ENCODE results near the gene RSRC2. TPM values are rescaled to one million over a fixed set of nuclear protein-coding genes. Genes with fewer than 3 reads are reported as not detected.

RSRC2 gene
- total RNA-seq, 1 experiment from 2014 or later: 64.9 TPM

- WGBS (ENCODE audit: extremely low coverage, insufficient read length, low lambda C conversion rate): no CpG with 5 or more reads among the region's 2 CpGs
These were observed 69.1 kb downstream of the RSRC2 start for GRCh38 chr12:122457627-122458026.

More at GRCh38 chr12:122457627-122458026, 69.1 kb downstream of the RSRC2 start:
- H3K79me1 ChIP-seq (ENCODE audit: insufficient read depth, low read depth, low read length, poor library complexity, severe bottlenecking): no peaks in the 10 kb centered on the region
- H3T11ph ChIP-seq (ENCODE audit: low read length): no peak overlapping the region
- no peaks in the 10 kb centered on the region for H3K27me3 Mint-ChIP-seq (ENCODE audit: low read depth)
- H2AK5ac ChIP-seq (ENCODE audit: insufficient read length, low read length): no peak overlapping the region
- H3K4me1 ChIP-seq (ENCODE audit: insufficient read depth, low read length): no peaks in the 10 kb centered on the region
- H3K27ac ChIP-seq (ENCODE audit: insufficient read length, low read depth, low read length): no peak overlapping the region
- no peak for DNase-seq
- H2BK12ac ChIP-seq (ENCODE audit: insufficient read length, low read depth, low read length): no peak overlapping the region
- no peaks in the 10 kb centered on the region for H3K36me3 Mint-ChIP-seq (ENCODE audit: insufficient read depth in 1 of 3, low read depth in 3 of 3)
- H4K8ac ChIP-seq (replicated peaks; ENCODE audit: insufficient read length, low read depth, low read length): no peak overlapping the region
- no peak overlapping the region for H3K27ac Mint-ChIP-seq
- no peak overlapping the region for H3K4me2 ChIP-seq (ENCODE audit: insufficient read depth, insufficient read length, low read length)
- no peak for TF ChIP-seq CTCF (conservative IDR thresholded peaks at IDR 0.05)
- no peak overlapping the region for H3K14ac ChIP-seq (ENCODE audit: insufficient read depth, low read length)
- H3K79me2 ChIP-seq (ENCODE audit: insufficient read depth, low read length): no peaks in the 10 kb centered on the region
- H2BK120ac ChIP-seq (ENCODE audit: low read depth, low read length, poor library complexity, severe bottlenecking): no peak overlapping the region
- no peaks in the 10 kb centered on the region for H3K9me3 ChIP-seq (ENCODE audit: control insufficient read depth, low read depth, low read length)
- no peak overlapping the region for H3K4ac ChIP-seq (ENCODE audit: low read depth, low read length)
- no peak overlapping the region for H3K4me3 Mint-ChIP-seq
- no peak overlapping the region for H2AFZ ChIP-seq (ENCODE audit: low read length)
- H4K91ac ChIP-seq (ENCODE audit: insufficient read length, low read depth, low read length): no peak overlapping the region
- H4K20me1 ChIP-seq (ENCODE audit: control insufficient read depth, insufficient read depth, insufficient read length): no peaks in the 10 kb centered on the region
- no peaks in the 10 kb centered on the region for H3K27me3 ChIP-seq (ENCODE audit: insufficient read depth, low read length)
- no peak overlapping the region for H4K5ac ChIP-seq (ENCODE audit: insufficient read length, low read depth, low read length)
- H3K9me3 Mint-ChIP-seq: no peaks in the 10 kb centered on the region
- no peak overlapping the region for H2BK15ac ChIP-seq (ENCODE audit: low read depth, low read length)
- H3K9ac ChIP-seq (ENCODE audit: extremely low read depth, insufficient read length, low read length): no peak overlapping the region
- no peak overlapping the region for H2BK20ac ChIP-seq (ENCODE audit: low read depth, low read length, poor library complexity, severe bottlenecking)
- no peak overlapping the region for H3K56ac ChIP-seq (ENCODE audit: insufficient read length, low read depth, low read length)
- H3K18ac ChIP-seq (ENCODE audit: insufficient read length, low read depth, low read length): no peak overlapping the region
- H3K23me2 ChIP-seq (ENCODE audit: insufficient read length, low read depth, low read length, poor library complexity, severe bottlenecking): no peaks in the 10 kb centered on the region
- no peak overlapping the region for H2BK5ac ChIP-seq (ENCODE audit: insufficient read length, low read length)
- peaks cover 2 to 4% of the 10 kb centered on the region in 2 experiments; a peak in 3 of 4 replicates for H3K4me1 Mint-ChIP-seq
- no peak overlapping the region for H3K23ac ChIP-seq (ENCODE audit: insufficient read length, low read depth, low read length)
